Spleen (tissue), 7 donors: Measurements from ENCODE around the gene KCNT1.

Experiments
- CTCF ChIP-seq, 11 experiments: fragments of 200-600 bp in 7 of 11; fragments of 450-650 bp in 4 of 11; sonication (generic) in 4 of 11; IDR thresholded peaks in 8 of 11; conservative IDR thresholded peaks in 3 of 11; 1 replicate in 7 of 11; 2 replicates in 4 of 11; pipeline versions ENCODE4 v1.4.0 to v1.8.0; 2016 to 2021; ENCODE audit warnings: antibody characterized with exemption in 11 of 11, inconsistent platforms in 4 of 11, mild to moderate bottlenecking in 1 of 11
- POLR2A ChIP-seq, 3 donors: fragments of 450-650 bp; IDR thresholded peaks; one replicate each; pipeline ENCODE4 v1.5.1; 2017; ENCODE audit warnings: antibody characterized with exemption in 3 of 3, mild to moderate bottlenecking in 1 of 3
- donor health status: DM: no; HTN: no; CAD: no; lungs with moderate emphysema.
- donor health status: DM: no; HTN: no; CAD: no.
- donor health status: DM: no; HTN: no; CAD: no.

- TF ChIP-seq CTCF (IDR thresholded peaks at IDR 0.05 in 8 of 11, conservative IDR thresholded peaks at IDR 0.05 in 3 of 11) (no peak), POLR2A (IDR thresholded peaks at IDR 0.05) (no peak)
Measured at GRCh38 chr9:135699440-135699839, 2.5 kb upstream of the KCNT1 start, which contains the start of gene SOHLH1.
